GM19025 (cell line): ENCODE data around the gene SELENOW.
"Not testable (repeated sequence)": the region's sequence is repeated elsewhere in the genome, so short reads cannot be mapped to it uniquely, and the experiment has no call there.

Experiments used
- ATAC-seq: cut with Tn5 transposase; IDR thresholded peaks from one replicate; pipeline ENCODE4 v1.9.1; 2021; ENCODE audit warnings: mild to moderate bottlenecking, low read depth, moderate library complexity; ENCODE audit not compliant: unreplicated experiment

SELENOW gene

DNA sequence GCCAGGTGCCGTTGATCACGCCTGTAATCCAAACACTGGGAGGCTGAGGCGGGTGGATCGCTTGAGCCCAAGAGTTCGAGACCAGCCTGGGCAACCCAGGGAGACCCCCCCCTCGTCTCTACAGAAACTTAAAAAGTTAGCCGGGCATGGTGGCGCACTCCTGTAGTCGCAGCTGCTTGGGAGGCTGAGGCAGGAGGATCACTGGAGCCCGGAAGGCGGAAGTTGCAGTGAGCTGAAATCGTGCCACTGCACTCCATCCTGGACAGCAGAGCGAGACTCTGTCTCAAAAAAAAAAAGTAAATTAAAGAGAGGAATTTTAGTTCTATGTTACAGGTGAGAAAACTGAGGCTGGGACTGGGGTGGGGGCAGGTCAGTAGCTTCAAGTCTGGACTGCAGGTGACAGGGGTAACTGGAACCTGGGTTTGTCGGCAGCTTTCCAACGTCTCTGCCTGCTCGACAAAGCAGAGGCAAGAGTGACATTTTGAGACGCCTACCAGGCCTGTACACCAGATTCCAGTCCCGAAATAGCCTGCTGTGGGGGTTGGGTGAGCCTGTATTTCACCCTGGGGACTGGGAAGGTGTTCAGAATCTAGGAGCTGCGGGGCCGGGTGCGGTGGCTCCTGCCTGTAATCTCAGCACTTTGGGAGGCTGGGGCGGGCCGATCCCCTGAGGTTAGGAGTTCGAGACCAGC, 1.2 kb downstream of the SELENOW start:
- ATAC-seq, result no peak

DNA sequence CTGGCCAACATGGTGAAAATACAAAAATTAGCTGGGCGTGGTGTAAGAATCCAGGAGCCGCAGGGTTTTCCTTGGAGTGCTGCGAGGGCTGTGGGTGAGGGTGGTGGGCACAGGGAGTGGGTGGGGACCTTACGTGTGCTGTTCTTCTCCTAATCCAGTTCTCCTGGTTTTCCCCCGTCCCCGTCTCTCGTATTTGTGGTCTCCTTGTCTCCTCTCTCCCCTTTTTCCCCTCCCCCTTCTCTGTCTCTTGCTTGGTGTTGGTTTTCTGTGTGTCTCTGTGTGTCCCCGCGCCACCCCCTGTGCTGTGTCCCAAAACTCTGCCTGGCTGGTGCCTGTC, 1.7 kb downstream of the SELENOW start:
- ATAC-seq, result no peak

DNA sequence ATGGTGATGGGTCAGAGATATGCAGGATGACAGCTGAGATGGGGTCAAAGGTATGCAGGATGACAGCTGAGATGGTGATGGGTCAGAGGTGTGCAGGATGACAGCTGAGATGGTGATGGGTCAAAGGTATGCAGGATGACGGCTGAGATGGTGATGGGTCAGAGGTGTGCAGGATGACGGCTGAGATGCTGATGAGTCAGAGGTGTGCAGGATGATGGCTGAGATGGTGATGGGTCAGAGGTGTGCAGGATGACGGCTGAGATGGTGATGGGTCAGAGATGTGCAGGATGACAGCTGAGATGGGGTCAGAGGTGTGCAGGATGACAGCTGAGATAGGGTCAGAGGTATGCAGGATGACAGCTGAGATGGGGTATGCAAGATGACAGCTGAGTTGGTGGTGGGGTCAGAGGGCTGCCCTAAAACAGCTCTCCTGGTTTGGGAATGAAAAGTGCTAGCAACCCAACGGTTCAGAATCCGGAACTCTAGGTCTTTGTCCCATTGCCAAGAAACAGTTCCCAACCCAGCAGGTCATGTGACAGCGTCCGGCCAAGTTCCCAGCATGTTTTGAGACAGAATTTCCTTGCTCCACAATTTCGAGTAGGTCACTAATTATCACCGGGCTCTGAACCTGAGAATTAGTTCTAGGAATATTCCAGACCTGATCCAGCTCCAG, 3.2 kb downstream of the SELENOW start:
- ATAC-seq, result no peak

DNA sequence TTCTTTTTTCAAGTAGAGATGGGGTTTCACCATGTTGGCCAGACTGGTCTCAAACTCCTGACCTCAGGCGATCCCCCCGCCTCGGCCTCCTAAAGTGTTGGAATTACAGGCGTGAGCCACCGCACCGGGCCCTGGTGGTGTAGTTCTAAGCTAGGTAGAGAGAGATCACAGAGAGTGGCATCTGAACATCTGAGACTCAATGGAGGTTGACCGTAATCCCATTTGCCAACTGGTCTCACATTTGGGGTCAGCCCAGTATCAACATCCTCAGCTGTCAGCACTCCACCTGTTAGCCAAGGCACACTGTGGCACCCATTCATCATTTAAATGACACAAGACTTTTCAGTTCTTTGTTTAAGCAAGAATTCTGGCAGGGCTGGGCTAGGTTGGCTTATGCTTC, 8.1 kb downstream of the SELENOW start:
- ATAC-seq, result no peak

DNA sequence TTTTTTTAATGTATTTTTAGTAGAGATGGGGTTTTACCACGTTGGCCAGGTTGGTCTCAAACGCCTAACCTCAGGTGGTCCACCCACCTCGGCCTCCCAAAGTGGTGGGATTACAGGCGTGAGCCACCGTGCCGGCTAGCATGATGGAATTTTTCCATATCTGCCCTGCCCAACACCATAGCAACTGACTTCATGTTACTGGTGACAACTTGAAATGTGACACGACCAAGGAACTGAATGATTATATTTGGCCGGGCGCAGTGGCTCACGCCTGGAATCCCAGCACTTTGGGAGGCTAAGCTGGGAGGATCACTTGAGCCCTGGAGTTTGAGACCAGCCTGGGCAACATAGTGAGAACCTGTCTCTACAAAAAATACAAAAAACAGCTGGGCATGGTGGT, 8.8 kb downstream of the SELENOW start:
- not testable (repeated sequence) for ATAC-seq

DNA sequence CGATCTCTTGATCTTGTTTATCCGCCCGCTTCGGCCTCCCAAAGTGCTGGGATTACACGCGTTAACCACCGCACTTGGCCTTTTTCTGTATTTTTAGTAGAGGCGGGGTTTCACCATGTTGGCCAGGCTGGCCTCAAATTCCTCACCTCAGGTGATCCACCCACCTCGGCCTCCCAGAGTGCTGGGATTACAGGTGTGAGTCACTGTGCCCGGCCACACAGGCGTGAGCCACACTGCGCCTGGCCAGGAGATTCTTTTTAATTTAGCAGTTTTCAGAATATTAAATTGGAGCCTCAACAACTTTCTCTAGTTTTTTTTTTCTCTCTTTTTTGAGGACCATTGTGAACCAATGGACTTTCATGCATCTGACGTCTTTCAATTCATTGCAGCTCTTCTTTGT, 11.3 kb downstream of the SELENOW start:
- ATAC-seq, result not testable (repeated sequence)

DNA sequence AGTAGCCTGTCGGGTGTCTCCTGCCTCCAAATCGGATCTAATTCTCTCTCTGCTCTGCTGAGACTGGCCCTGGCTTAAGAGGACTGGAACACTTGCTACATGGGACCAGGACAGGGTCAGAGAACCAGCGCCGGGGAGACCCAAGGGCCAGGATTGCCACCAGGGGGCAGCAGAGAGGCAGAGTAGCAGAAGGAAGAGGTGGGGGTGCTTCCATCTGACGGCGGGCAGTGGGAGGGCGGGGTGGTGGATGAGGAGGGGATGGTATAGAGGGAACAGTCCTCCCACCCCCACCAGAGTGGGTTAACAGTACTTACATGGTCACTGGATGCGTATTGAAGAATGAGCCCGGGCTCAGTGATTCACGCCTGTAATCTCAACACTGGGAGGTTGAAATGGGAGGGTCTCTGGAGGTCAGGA, 11.9 kb downstream of the SELENOW start:
- no peak for ATAC-seq

DNA sequence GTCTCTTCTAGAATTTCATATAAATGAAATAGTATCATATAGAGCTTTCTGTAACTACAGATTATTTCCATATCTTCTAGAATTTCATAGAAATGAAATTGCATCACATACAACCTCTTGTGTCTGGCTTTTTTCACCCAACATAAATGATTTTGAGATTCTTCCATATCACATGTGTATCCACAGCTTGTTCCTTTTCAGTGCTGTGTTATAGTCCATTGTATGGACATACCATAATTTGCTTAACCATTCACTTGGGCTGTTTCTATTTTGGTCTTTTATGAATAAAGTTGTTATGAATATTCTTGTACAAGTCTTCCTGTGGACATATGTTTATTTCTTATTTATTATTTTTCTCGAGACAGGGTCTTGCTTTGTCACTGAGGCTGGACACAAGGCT, 14.1 kb downstream of the SELENOW start:
- no peak for ATAC-seq

DNA sequence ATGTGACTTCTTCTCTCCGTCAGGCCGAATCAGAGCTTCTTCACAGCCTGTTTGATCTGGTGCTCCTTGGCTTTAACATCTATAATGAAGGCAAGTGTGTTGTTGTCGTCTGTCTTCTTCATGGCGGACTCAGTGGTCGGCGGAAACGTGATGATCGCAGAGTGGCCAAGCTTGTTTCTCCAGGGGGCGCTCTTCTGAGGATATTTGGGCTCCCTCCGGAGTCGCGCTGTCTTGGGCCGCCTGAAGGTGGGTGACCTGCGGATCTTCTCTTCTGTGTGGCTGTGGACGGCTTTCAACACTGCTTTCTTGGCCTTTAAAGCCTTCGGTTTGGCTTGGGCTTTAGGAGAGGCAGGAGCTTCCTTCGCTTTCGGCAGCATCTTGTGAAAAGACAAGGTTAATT, 16.0 kb downstream of the SELENOW start:
- no peak for ATAC-seq

DNA sequence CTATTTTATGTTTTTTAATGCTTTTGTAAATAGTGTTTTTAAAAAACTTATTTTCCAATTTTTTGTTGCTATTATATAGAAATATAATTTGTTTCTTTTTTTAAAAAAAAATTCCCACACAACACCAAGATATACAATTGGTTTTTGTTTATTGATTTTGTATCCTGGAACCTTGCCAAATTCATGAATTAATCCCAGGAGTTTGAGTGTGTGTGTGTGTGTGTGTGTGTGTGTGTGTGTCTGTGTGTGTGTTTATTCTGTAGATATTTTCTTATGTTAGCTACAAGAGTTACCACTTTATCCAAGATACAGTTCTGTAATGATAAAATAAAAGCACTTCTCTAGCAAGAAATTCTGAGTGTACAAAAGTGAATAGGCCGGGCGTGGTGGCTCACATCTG, 18.3 kb downstream of the SELENOW start:
- no peak for ATAC-seq

DNA sequence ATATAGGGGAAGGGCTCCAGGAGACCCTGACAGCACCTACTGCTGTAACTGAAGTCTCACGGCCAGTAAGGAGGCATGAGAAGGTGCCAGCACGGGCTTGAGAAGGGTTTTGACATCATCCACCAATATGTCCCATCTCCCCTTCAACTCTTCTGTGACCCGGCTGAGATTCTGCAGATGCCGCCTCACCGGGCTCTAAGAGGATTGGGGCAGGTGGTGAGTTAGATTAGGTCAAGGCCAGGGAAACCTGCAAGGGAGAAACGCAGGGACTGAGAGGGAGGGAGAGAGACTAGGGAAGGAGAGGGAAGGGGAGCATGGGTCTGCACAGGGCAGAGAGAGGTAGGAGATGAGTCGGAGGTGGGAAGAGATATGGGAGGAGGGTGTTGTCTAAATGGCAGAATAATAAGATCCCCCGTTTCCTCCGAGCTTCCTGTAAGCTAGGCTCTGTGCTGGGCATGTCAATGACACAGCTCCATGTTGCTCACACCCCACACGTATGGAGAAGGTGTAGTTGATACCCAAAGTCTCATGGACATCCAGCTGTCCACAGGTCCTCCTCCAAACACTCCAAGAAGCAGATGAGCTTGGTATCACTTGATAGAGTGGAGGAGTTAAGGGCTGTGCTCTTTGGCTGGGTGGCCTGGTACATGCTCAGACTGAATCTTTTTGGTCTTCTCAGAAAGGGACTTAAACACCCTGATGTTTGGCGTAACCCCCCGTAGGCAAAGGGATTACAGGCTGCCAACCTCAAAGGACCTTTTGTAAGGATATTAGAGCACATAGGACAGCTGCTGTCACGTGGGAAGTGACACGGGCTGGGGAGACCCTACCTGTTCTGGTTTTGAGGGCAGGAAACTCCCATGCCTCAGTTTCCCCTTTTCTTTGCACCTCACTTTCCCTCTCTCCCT, 19.7 kb downstream of the SELENOW start:
- ATAC-seq, result no peak

DNA sequence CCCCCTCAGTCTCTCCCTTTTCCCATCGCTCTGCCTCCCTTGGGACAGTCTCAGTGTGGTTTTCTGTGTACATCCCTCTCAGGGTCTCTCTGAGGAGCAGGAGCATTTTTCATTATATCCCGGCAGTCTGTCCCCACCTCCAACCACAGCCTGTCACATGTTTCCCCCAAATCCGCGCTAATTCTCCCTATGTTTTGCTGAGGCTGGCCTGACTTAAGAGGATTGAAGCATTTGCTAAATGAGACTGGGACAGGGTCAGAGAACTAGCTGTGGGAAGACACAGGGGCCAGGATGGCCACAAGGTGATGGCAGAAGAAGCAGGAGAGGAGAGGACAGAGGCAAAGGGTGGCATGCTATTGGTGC, 20.4 kb downstream of the SELENOW start:
- no peak for ATAC-seq

DNA sequence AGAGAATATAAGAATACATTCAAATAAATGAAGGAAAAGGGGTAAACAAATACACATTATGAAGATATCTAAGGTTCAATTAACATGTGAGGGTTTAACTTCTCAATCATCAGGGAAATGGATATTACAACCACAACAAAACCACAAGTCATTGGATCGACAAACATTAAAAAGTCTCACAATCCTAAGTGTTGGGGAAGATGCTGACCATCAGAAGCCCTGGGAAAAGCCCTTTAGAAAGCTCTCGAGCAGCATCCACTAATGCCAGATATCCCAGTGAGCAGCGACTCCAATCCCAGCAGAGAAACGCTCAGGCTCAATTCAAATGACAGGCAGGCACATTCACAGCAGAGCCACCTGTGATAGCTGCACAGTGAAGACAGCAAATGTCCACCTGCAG, 22.8 kb downstream of the SELENOW start:
- ATAC-seq, result no peak

DNA sequence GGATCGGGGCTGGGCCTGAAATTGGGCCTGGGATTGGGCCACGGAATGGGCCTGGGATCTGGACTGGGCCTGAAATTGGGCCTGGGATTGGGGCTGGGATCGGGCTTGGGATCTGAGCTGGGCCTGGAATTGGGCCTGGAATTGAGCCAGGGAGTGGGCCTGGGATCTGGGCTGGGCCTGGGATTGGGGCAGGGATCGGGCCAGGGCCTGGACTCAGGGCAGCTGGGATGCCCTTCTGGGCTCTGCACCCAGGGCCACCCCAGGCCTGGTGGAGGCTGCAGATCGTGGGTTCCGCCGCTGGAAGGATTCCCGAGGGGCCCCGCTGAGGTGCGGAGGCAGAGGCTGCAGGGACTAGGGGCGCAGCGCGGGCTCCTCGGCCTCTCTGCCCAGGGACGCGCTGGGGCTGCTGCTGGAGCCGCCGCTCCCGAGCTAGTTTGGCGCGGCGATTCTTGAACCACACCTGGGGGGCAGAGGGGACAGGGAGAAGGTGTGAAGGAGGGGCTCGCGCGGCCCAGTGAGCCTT, 24.1 kb downstream of the SELENOW start:
- no peak for ATAC-seq

DNA sequence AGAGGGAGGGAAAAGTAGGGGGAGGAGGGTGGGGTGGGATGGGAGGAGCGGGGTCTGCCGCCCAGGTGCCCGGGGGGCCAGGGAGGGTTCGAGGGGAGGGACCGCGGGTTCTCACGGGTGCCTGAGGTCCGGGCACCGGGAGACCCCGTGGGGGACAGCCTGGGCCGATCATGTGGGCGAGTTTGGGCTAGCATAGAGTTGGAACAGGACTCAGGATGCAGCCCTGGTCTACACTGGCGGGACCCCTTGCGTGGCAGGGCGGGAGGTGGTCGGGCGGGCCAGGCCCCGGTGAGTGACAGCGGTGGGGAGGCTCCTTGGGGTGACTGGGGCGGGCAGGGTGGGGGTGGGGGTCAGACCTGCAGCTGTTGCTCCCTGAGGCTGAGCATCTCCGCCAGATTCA, 24.6 kb downstream of the SELENOW start:
- not testable (repeated sequence) for ATAC-seq

DNA sequence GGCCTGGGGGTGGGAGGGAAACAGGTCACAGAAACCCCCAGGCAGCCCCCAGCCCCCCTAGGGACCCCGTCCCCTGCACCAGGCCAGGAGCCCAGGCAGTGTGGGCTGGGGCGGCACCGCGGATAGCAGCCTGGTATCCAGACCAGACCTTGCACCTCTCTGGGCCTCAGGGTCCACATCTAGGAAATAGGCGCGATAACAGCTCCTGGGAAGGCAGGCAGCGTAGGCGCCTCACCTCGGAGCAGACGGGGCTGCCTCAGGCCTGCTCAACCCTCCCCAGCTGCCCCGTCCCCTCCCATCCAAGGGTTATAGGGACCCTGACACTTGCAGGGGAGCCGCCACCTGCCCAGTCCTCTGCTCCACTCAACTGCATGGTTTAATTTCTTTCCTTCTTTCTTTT, 25.2 kb downstream of the SELENOW start:
- not testable (repeated sequence) for ATAC-seq

DNA sequence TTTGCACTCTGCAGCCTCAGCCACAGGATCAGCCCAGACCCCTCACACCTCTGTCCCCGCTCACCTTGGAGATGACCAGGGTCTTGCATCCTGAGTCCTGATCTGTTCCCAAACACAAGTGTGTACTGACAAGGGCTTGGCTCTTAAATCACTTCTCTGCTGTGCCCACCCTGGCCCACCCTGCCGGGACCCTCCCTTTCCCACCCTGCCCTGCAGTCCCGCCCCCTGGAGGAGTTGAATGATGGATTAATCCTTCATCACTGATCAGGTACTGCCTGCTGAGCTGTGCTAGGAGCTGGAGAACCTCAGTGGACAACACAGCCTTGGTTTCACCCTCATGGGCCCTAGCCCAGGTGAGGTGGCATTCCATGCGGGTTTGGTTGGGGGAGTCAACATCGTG, 25.9 kb downstream of the SELENOW start, which contains the start of gene TPRX1:
Gene TPRX1 (minus strand): TSS at position 101 of the 400 bp plus-strand sequence. CDS start 12 bp downstream, at position 89.
- not testable (repeated sequence) for ATAC-seq

DNA sequence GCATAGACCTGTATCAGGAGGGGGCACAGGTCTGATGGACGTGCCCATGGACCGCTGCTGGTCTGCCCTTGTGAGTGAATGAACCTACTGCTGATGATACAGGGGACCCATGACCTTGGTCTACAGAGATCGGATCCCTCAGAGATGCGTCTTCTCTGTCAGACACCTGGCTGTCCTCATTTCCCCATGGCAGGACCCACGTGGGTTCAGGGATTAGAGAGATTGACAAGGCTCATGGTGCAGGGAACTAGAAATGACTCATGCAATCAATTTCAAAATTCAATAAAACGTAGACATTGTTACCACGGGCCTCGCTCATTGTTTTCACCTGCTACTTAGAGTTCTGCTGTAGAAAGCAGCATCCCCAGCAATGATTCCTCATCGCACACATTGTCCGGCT, 26.8 kb downstream of the SELENOW start:
- ATAC-seq, result no peak

DNA sequence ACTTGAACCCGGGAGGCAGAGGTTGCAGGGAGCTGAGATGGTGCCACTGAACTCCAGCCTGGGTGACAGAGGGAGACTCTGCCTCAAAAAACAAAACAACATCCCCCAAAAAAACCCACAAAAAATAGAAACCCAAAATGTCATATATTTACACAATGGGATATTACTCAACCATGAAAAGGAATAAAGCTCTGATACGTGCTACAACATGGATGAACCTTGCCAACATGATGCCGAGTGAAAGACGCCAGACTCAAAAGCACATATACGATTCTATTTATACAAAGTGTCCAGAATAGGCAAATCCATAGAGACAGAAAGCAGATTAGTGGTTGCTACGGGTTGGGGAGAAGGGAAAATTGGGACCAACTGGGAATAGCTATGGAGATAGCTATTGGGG, 27.9 kb downstream of the SELENOW start:
- no peak for ATAC-seq

DNA sequence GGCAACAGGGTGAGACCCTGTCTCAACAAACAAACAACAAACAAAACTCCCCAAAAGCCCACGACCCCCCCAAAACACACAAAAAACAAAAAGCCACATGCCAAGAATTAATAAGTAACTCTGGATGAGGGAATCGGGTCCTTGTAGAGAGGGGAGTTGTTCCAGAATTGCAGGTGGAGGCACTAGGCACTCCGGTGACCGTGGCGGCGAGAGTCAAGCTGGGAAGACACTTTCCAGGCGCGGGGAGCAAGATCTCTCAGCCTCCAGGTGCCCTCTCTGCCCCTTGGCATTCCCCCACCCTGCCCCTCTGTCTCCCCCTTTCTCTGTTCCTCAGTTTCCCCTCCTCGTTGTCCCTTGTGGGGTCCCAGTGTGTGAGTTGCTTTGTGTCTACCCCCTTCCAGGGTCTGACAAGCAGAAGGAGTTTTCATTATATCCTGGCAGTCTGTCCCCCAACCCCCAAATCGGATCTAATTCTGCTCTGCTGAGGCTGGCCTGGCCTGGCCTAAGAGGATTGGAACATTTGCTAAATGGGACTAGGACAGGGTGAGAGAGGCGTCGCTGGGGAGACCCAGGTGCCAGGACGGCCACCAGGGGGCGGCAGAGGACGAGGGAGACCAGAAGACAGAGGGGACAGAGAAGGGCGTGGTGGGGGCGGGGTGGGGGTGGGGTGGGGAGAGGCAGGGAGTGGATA, 34.9 kb downstream of the SELENOW start:
- ATAC-seq, result no peak

DNA sequence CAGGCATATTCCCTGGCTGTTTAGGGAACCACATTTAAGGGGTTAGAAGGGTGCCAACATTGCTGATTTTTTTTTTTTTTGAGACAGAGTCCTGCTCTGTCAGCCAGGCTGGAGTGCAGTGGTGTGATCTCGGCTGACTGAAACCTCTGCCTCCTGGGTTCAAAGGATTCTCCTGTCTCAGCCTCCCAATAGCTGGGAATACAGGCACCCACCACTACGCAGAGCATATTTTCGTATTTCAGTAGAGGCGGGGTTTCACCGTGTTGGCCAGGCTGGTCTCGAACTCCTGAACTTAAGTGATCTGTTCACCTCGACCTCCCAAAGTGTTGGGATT, 35.5 kb downstream of the SELENOW start:
- no peak for ATAC-seq
